Thoracic aorta (tissue), 2 donors: ENCODE results near the gene SCN11A. TPM values are rescaled to one million over a fixed set of nuclear protein-coding genes. Genes with fewer than 3 reads are reported as not detected.
"Not testable (repeated sequence)": the region's sequence is repeated elsewhere in the genome, so short reads cannot be mapped to it uniquely, and the experiment has no call there.

Experiments used
- ATAC-seq: fragments of 150-250 bp; one replicate; pipeline ENCODE4 v1.8.0; 2017; ENCODE audit warnings: low read depth; ENCODE audit not compliant: insufficient number of reproducible peaks, low FRiP score
- DNase-seq: peaks from one replicate; pipeline ENCODE4 v3.0.0-alpha.2; 2020; ENCODE audit warnings: low spot score
- H3K27ac ChIP-seq, 2 donors: fragments of 200-600 bp; sonication (generic); 1 replicate in 1 of 2; 2 replicates in 1 of 2; pipeline ENCODE4 v1.5.1; 2016; ENCODE audit warnings: mild to moderate bottlenecking in 2 of 2, moderate library complexity in 2 of 2
- H3K27me3 ChIP-seq: fragments of 200-600 bp; sonication (generic); replicated peaks from 2 replicates; pipeline ENCODE4 v1.6.0; 2016; ENCODE audit warnings: mild to moderate bottlenecking; ENCODE audit not compliant: insufficient read depth
- H3K36me3 ChIP-seq: fragments of 200-600 bp; sonication (generic); one replicate; pipeline ENCODE4 v1.5.1; 2016
- H3K4me1 ChIP-seq, 2 donors: fragments of 200-600 bp; sonication (generic); 1 replicate in 1 of 2; 2 replicates in 1 of 2; pipeline versions ENCODE4 v1.5.1 to v1.6.0; 2016; ENCODE audit warnings: low read depth in 2 of 2, mild to moderate bottlenecking in 1 of 2; ENCODE audit not compliant: control insufficient read depth in 1 of 2
- H3K4me3 ChIP-seq: fragments of 200-600 bp; sonication (generic); 2 replicates; pipeline ENCODE4 v1.5.1; 2016; ENCODE audit warnings: mild to moderate bottlenecking
- H3K9me3 ChIP-seq: fragments of 200-600 bp; sonication (generic); 2 replicates; pipeline ENCODE4 v1.5.1; 2016
- CTCF ChIP-seq: fragments of 200-600 bp; sonication (generic); IDR thresholded peaks from one replicate; pipeline ENCODE4 v1.5.1; 2019; ENCODE audit warnings: antibody characterized with exemption
- total RNA-seq, 2 donors: library from RNA; depleted of rRNA; stranded (reverse); fragments of >200 nt; gene quantifications; one replicate each; pipeline versions ENCODE4 v1.1.0 to v1.2.3, GENCODE V29; 2016

The SCN11A gene
- total RNA-seq, 2 donors from 2014 or later: 0.07 TPM; not detected in 1

- no peak for TF ChIP-seq CTCF
- no peak for ATAC-seq
- DNase-seq: no peak
- Histone ChIP-seq H3K36me3 (peaks cover 7% of the 10 kb centered on the region), H3K27ac (no peak overlapping the region), H3K9me3 (no peaks in the 10 kb centered on the region), H3K4me3 (no peak overlapping the region), H3K4me1 (peaks cover 9 to 16% of the 10 kb centered on the region in 2 donors), H3K27me3 (no peaks in the 10 kb centered on the region)
Observed at GRCh38 chr3:39067286-39067685, 15.5 kb upstream of the SCN11A start.

- H3K4me3 ChIP-seq: no peak overlapping the region
- peak overlapping the region; percentile 8 to 61 for H3K27ac ChIP-seq
- DNase-seq (no peak), ATAC-seq (no peak)
- peaks cover 9 to 16% of the 10 kb centered on the region in 2 donors for H3K4me1 ChIP-seq
- peaks cover 7% of the 10 kb centered on the region for H3K36me3 ChIP-seq
- no peak for TF ChIP-seq CTCF
- no peaks in the 10 kb centered on the region for H3K27me3 ChIP-seq
- no peaks in the 10 kb centered on the region for H3K9me3 ChIP-seq
Observed at GRCh38 chr3:39065197-39065596, 13.5 kb upstream of the SCN11A start.

GRCh38 chr3:39064646-39065045 lies 12.9 kb upstream of the SCN11A start:
- Histone ChIP-seq H3K4me3 (no peak overlapping the region), H3K36me3 (peaks cover 7% of the 10 kb centered on the region), H3K27ac (peak overlapping the region; percentile 8 to 61), H3K9me3 (no peaks in the 10 kb centered on the region), H3K27me3 (no peaks in the 10 kb centered on the region), H3K4me1 (peaks cover 9 to 16% of the 10 kb centered on the region in 2 donors)
- TF ChIP-seq CTCF: no peak
- DNase-seq (no peak), ATAC-seq (peak; percentile 55)

GRCh38 chr3:39063143-39063542 lies 11.4 kb upstream of the SCN11A start:
- peaks cover 9 to 16% of the 10 kb centered on the region in 2 donors for H3K4me1 ChIP-seq
- no peak overlapping the region for H3K27ac ChIP-seq
- no peaks in the 10 kb centered on the region for H3K9me3 ChIP-seq
- no peaks in the 10 kb centered on the region for H3K27me3 ChIP-seq
- ATAC-seq (no peak), DNase-seq (no peak)
- H3K4me3 ChIP-seq: no peak overlapping the region
- peaks cover 4% of the 10 kb centered on the region for H3K36me3 ChIP-seq
- no peak for TF ChIP-seq CTCF

- H3K27ac ChIP-seq: no peak overlapping the region
- no peaks in the 10 kb centered on the region for H3K9me3 ChIP-seq
- peaks cover 9 to 16% of the 10 kb centered on the region in 2 donors for H3K4me1 ChIP-seq
- no peaks in the 10 kb centered on the region for H3K36me3 ChIP-seq
- no peaks in the 10 kb centered on the region for H3K27me3 ChIP-seq
- no peak for DNase-seq
- TF ChIP-seq CTCF: no peak
- ATAC-seq: no peak
- no peak overlapping the region for H3K4me3 ChIP-seq
Observed at GRCh38 chr3:39062180-39062579, 10.4 kb upstream of the SCN11A start.

GRCh38 chr3:39061228-39061627 lies 9.5 kb upstream of the SCN11A start:
- not testable (repeated sequence) for H3K4me3 ChIP-seq, ATAC-seq, DNase-seq, H3K9me3 ChIP-seq, H3K36me3 ChIP-seq, H3K27me3 ChIP-seq, H3K27ac ChIP-seq
- peaks cover 9 to 16% of the 10 kb centered on the region in 2 donors for H3K4me1 ChIP-seq
